ENCODE data around the gene ZNF260. TPM values are rescaled to one million over a fixed set of nuclear protein-coding genes. Genes with fewer than 3 reads are reported as not detected.

The ZNF260 gene
- total RNA-seq, 1 experiment from 2014 or later = 49.5 TPM

DNA sequence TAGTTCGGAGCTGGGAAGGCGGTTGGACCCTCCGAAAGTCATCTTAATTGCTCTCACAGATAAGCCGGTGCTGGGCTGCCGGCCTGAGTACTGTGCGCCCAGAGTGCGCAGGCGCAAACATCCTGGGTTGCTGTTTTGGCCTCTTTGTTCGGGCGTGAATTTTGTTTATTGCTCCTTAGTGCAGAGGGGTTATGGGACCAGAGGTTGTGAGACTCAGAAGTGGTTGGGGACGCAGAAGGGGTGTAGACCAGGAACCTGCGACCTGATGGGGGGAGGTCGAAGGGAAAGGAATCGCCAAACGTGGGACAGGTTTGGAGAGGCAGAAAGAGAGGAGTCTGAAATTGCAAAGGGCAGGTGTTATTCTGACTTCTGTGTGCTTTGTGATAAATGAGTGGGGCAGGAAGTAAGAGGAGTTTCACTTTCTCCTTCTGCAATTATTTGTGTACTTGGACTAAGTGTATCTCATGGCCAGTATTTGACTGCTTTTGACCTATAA, 38.1 kb downstream of the ZNF260 start:
- DNase-seq (ENCODE audit: low read depth) = peak; percentile 96

DNA sequence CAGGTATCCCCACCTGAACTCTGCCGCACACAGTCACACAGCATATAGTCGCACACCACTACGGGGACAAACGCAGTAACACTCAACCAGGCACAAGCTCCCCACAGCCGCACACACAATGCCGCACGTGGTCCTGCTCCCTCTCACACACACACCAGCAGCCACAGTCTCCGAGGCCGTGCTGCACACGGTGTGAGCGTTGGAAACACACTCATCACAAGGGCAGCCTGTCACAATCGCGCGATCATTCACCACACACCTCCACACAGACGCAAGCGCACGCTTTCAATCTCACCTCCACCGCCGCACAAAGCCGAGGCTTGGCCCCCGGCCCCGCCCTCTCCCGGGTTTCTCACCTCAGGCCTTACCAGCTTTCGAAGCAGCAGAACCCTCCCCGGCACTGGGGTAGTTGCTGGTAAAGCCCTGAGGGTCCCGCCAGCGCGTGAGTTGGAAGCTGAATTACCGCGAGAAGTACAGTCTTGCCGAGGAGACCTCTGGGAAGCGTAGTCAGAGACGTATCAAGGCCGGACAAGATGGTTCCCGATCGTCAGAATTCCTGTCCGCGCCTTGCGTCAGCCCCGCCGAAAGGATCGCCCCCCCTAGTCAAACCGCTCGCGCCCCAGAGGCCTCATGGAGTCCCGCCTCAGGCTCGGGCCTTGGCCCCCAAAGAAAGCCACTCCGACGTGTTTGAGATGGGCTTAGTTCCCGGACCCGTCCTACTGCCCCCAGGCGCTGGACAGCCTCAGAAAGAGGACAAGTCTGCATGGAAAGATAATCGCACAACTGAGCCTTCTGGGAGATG, 38.8 kb downstream of the ZNF260 start, which contains the start of gene ZNF566:
Gene ZNF566, minus strand, starts transcription at position 444 of the 802 bp plus-strand sequence. CDS start 13,004 bp downstream, outside the sequence.
- DNase-seq (ENCODE audit: low read depth) = peak; percentile 97

DNA sequence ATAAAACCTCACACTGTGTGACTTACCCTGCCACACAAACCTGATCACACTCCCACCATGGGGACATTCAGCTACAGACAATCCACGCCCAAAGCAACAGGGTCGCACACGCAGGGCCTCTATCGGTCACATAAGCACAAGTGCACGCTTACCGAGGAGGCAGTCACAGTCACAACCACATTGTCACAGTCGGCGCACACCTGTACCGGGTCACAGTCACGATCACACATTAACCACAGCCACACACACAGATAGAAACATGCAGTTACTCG, 39.3 kb downstream of the ZNF260 start:
- DNase-seq (ENCODE audit: low read depth) = peak; percentile 35

DNA sequence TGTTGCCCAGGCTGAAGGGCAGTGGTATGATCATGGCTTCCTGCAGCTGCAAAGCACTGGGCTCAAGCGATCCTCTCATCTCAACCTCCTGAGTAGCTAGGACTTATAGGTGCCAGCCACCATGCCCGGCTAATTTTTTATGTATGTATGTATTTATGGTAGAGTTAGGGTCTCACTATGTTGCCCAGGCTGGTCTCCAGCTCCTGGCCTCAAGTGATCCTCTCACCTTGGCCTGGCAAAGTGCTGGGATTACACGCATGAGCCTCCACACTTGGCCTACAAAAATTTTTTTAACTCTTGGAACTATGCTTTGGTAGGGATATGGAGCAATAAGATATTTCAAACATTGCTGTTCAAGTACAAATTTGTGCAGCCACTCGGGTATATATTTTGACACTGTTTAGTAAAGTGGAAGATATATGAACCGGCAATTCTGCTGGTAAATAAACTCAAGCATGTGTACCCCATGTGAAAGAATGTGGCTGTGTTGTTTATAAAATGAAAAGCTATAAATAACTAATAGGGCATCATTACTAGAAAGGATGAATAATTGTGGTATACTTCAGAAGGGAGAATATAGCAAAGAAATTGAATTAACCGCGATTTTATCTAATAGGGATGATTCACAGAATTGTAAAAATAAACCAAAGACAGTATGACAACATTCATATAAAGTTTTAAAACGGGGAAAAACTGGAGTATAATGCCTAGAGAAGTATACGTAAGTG, 39.8 kb downstream of the ZNF260 start:
- DNase-seq (ENCODE audit: low read depth) = no peak

DNA sequence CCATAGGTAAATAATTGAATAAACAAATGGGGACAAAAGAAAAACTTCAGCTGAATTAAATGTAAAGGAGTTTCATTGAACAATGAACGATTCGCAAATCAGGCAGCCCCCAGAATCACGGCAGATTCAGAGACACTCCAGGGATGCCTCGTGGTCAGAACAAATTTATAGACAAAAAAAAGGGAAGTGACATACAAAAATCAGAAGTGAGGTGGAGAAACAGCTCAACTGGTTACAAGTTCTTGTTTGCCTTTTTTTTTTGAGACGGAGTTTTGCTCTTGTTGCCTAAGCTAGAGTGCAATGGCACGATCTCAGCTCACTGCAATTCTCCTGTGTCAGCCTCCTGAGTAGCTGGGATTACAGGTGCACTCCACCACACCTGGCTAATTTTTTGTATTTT, 44.4 kb downstream of the ZNF260 start:
- DNase-seq (ENCODE audit: low read depth) = no peak

DNA sequence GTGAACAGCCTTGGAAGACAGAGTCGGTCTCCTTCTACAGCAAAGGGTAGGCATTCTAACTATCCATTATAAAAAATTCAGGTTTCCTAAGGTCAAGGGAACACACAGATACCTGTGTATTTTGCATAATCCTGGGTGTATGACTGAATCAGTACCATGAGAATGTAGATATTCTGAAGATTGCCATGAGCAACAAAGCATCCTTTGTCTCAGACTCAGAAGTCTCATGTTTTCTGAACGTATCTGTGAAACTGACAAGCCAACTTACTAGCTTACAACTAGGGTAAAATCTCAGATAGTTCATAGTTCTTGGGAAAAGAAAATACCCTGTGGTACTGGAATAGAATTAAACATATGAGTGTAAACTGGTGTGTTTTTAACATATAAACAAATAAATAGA, 45.2 kb downstream of the ZNF260 start:
- DNase-seq (ENCODE audit: low read depth) = no peak

Other genes starting within 250 kb of the ZNF260 start
- 1.7 and 1.8 TPM in 2 replicates for gene ZFP14, start 149.1 kb downstream of the ZNF260 start, total RNA-seq (2014; rRNA removed; shearing (Covaris generic))
- 6.6 and 7.4 TPM in 2 replicates for gene ZFP82, start 109.6 kb downstream of the ZNF260 start, total RNA-seq (2014; rRNA removed; shearing (Covaris generic))
- 15.0 and 16.3 TPM in 2 replicates for gene ZNF566, start 38.7 kb downstream of the ZNF260 start, total RNA-seq (2014; rRNA removed; shearing (Covaris generic))
- gene ZNF529, start 45.0 kb upstream of the ZNF260 start, total RNA-seq (2014; rRNA removed; shearing (Covaris generic)) = 7.3 and 8.9 TPM in 2 replicates
- 3.4 and 3.5 TPM in 2 replicates for gene ZNF382, start 77.0 kb upstream of the ZNF260 start, total RNA-seq (2014; rRNA removed; shearing (Covaris generic))
- 8.8 and 12.1 TPM in 2 replicates for gene ZNF461, start 138.6 kb upstream of the ZNF260 start, total RNA-seq (2014; rRNA removed; shearing (Covaris generic))
- 5.5 and 13.8 TPM in 2 replicates for gene ZNF567, start 159.3 kb upstream of the ZNF260 start, total RNA-seq (2014; rRNA removed; shearing (Covaris generic))
- gene ZNF850, start 244.5 kb upstream of the ZNF260 start, total RNA-seq (2014; rRNA removed; shearing (Covaris generic)) = 3.8 and 4.1 TPM in 2 replicates

Measured in RPMI7951 (cell line).